HG03097 (cell line): ENCODE data around the gene CELF4.

Source experiments
- ATAC-seq: cut with Tn5 transposase; IDR thresholded peaks from one replicate; pipeline ENCODE4 v1.9.1; 2021; ENCODE audit not compliant: unreplicated experiment, low FRiP score

The CELF4 gene

GRCh38 chr18:37425222-37425621 lies 140.4 kb downstream of the CELF4 start:
- no peak for ATAC-seq

DNA sequence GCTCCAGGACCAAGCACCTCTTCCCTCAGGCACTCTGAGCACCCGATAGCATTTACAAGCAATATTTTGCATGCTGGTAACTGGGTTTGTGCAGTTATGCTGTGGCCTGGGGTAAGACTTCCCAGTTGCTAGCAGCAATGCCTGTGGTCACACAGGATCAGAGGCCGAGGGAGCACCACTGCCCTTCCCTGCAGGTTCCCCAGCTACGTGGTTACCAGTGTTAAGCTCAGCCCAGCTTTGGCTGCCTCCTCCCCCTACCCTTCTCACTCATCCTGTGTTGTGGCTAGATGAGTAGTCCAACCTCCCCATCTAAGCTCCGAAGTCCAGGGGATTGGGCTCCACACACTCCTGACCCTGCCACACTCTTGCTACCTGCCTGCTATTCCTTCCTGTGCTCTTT lies 141.1 kb downstream of the CELF4 start:
- no peak for ATAC-seq

- ATAC-seq = no peak
Measured at GRCh38 chr18:37422596-37422995, 143.0 kb downstream of the CELF4 start.

- no peak for ATAC-seq
Measured at GRCh38 chr18:37422116-37422515, 143.5 kb downstream of the CELF4 start.

DNA sequence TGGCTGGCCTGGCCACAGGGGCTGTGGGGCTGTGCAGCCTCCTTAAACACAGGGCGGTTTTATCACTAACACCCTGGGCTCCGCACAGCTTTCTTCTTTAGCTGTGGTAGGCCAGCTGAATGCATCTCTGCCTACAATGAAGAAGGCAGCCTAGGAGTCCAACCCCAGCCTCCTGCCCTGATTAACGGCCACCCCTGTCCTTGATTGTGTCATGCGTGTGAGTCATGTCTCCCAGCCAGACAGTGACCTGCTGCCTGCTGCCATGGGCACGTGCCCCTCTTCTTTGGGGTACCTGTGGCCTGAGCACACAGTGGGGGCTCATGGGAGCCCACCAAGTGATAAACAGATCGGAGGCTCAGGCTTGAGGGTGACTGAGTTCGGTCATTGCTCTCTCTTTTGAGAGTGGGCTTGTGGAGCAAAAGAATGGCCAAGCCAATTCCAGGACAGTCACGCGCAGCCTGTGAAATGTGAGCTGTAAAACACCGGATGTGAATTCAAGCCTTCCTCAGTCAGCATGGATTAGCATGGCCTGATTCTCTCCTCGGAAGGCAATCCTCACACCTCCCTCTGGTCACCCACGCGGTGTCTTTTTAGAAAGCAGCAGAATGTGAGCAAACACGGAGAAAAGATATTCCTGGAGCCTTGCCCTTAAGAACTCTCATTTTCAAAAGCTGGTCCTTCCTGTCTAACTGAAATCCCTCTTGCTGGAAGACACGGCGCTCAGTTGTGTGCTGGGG lies 144.1 kb downstream of the CELF4 start:
- no peak for ATAC-seq

- ATAC-seq = no peak
Measured at GRCh38 chr18:37420315-37420880, 145.2 kb downstream of the CELF4 start.

DNA sequence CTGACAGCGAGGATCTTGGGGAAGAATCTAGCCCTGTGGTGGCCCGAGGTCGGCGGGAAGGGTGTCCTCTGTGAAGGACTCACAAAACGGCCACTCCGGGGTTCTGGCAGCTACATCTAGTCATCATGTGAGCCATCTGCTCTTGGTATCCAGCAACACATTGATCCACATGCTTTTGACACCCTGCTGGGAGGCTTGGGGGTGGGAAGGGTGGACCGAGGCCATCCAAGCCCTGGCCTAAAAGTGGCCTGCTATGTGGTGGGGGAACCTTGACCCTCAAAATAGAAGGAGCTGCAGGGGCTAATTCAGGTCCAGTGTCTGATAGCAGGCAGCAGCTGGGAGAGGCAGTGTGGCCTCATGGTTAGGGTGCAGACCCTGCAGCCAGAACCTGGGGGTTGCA lies 145.7 kb downstream of the CELF4 start:
- ATAC-seq = no peak

- ATAC-seq = no peak
Measured at GRCh38 chr18:37419315-37419714, 146.3 kb downstream of the CELF4 start.

GRCh38 chr18:37414816-37415215 lies 150.8 kb downstream of the CELF4 start:
- ATAC-seq = no peak

DNA sequence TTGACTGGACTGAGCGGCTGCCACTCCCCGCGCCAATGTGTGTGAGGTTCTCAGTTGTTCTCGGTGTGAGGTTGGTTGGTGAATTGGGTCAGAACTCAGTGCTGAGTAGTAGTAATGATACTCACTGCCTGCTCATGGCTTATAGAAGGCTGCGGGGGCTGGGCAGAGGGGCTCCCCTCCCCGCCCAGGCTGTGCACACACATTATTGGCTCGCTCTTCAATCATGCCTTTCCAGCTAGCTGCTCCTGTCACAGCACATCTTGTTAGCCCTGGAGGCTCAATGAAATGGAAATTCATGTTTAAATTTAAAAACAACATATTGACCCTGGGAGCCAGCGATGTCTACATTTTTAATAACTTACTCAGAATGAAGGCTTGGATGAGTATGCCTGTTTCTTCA lies 152.8 kb downstream of the CELF4 start:
- no peak for ATAC-seq

- no peak for ATAC-seq
Measured at GRCh38 chr18:37412333-37412732, 153.3 kb downstream of the CELF4 start.

DNA sequence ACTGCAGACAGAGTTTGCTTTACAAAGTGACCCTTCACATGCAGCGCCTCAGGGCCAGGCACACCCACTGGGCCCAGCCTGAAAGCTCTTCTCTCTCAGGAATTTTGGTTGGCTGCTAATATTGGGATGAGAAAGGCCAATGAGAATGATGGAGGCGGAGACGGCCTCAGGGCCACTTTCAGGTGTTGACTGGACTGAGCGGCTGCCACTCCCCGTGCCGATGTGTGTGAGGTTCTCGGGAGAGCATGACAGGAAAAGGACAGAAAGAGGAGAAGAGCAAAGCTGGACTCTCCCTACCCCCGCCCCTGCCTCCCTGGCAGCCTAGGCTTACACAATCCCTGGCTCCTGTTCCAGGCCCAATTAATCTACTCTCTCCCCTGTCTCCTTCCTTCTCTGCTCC lies 155.7 kb downstream of the CELF4 start:
- no peak for ATAC-seq

DNA sequence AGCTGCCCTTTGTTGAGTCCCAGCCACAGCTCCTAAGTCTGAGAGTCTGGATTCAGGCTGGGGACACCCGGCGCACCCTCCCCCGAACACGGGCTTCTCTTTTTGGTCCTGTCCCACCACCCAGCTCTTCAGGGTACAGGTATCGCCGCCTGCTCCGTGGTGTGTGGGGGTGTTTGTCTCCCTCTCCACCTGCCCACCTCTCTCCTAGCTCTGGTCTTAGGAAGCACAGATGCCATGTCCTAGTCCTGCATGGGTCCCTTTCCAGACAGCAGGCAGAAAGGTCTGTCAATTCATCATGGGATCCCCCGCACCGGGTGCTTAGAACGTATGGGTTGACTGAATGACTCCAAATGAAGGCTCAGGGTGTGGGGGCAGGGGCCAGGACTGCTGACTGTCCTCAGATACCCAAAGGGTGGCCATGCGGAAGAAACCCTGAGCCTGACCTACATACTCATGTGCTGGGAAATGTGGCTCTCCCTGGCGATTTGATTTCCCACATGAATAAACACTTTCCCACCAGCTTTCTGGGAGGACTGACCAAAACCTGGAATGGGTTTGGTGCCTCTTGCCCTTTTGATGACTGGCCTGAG lies 156.8 kb downstream of the CELF4 start:
- ATAC-seq = no peak

DNA sequence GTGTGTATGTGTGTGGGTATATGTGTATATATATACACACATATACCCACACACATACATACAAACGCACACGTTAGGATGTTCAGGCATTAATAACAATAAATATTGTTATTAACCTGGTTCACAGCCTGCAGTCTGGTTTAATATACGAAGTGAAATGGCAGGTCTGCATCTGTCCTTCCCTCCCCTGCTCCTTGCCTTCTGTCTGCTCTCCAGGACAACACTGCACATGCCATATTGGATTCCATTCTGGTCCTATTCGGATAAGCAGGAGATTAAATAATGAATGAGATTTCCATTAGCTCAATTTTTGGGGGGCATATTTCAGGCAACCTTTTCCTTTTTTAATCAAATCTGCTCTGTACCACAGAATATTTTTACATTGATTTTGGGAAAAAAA lies 158.0 kb downstream of the CELF4 start:
- ATAC-seq = no peak

DNA sequence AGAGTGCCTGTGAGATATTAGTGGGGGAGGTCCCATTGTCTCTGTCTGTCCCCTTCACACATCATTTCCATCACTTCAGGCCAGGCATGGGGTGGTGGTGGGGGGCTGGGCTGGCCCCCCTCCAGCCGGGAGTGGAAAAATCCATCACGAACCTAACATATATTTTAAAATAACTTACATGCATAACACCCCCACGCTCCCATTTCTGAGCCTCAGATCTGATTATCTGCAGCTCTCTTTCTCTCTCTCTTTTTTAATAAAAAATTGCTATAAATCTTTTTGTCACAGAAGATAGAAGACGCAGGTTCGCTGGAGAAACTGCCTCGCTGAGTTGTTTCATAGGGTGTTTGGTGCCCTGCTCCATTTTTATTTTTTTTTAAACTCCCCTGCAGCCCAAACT lies 159.8 kb downstream of the CELF4 start:
- no peak for ATAC-seq

- no peak for ATAC-seq
Measured at GRCh38 chr18:37405229-37405628, 160.4 kb downstream of the CELF4 start.

GRCh38 chr18:37403788-37404187 lies 161.8 kb downstream of the CELF4 start:
- no peak for ATAC-seq

DNA sequence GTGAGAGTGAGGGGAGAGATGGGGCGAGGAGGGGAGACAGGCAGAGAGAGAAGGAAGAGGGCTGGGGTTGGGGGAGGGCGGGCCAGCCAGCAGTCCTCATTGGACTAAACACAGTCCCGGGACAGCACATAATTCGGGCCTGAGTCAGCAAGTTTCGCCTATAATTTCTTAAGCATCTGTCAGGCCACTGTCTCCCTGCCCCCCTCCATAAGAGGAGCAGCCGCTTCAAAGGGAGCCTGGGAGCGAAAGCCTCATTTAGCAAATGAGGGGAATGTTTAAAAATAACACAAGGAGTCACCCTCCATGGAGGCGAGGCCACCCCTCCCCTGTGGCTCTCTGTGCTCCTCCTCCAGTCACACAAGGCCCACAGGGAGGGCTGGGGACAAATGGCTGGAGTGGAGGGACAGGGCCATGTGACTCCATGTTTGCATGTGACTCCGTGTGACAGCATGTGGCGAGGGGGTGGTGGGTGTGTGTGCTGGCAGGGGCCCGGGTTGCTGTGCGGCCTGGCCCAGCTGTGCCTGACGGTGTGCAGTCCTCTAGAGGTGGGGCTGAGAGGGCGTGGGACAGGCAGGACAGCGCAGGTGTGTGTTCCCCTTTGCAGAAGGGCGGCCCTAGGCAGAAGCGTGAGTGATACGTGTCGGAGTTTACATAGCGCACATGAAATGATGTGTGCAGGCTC lies 162.4 kb downstream of the CELF4 start:
- no peak for ATAC-seq

- no peak for ATAC-seq
Measured at GRCh38 chr18:37402735-37403099, 162.9 kb downstream of the CELF4 start.

GRCh38 chr18:37400802-37401201 lies 164.8 kb downstream of the CELF4 start:
- no peak for ATAC-seq

DNA sequence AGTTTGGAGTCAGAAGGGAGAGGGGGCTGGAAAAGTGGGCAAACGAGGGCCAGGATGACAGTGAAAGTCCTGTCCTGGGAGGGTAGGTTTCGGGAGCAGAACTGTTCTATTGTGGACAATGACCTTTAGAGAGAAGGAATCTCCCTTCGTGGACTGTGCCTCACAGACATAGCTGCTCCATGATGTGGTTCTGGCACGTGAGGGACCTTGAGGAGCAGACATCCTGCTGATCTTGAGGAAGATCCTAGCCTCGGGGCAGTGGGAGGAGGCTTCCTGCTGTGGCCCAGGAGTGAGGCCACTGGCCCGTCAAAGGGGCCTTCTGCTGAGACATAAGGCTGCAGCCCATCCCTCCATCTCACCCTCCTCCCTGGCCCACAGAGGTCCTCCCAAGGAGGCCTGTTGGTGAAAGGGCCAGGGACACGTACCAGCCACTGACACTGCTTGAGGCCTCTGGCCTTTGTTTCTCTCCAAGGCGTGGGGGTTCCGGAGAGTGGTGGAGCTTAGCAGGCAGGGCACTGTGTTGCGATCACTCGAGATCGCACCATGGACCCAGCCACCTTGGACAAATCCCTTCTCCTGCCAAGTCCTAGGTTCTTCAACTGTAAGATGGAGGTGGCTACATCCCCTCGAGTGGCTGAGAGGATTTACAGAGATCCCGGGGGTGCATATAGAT lies 167.2 kb downstream of the CELF4 start:
- ATAC-seq = no peak
